Measurements from ENCODE around the gene MYLK2.

- TF ChIP-seq CTCF (IDR thresholded peaks at IDR 0.05) (no peak), ZFX (IDR thresholded peaks at IDR 0.05; ENCODE audit: borderline replicate concordance) (no peak)
Measured at GRCh38 chr20:31872406-31872805, 53.2 kb downstream of the MYLK2 start.

Data from 22Rv1 (cell line).